Testis (tissue), 3 donors: ENCODE results near the gene NAGPA. TPM values are rescaled to one million over a fixed set of nuclear protein-coding genes. Genes with fewer than 3 reads are reported as not detected.
A peak's percentile ranks its signal among the peaks of the same experiment; 100 is the strongest.

Experiments
- DNase-seq: peaks from one replicate; pipeline ENCODE4 v3.0.0-alpha.2; 2019
- H3K27ac ChIP-seq, 2 donors: fragments of 200-600 bp; sonication (generic); one replicate each; pipeline ENCODE4 v1.5.1; 2019
- H3K27me3 ChIP-seq: fragments of 200-600 bp; sonication (generic); one replicate; pipeline ENCODE4 v1.5.1; 2019
- H3K36me3 ChIP-seq: fragments of 200-600 bp; sonication (generic); one replicate; pipeline ENCODE4 v1.5.1; 2017; ENCODE audit warnings: low read depth; ENCODE audit errors: missing control alignments
- H3K4me1 ChIP-seq: fragments of 200-600 bp; sonication (generic); one replicate; pipeline ENCODE4 v1.5.1; 2019
- H3K4me3 ChIP-seq, 2 donors: fragments of 200-600 bp; sonication (generic); one replicate each; pipeline ENCODE4 v1.5.1; 2017 to 2019
- H3K9me3 ChIP-seq: fragments of 200-600 bp; sonication (generic); one replicate; pipeline ENCODE4 v1.5.1; 2017
- CTCF ChIP-seq, 3 experiments: fragments of 450-650 bp in 2 of 3; fragments of 200-600 bp in 1 of 3; sonication (generic) in 1 of 3; IDR thresholded peaks; one replicate each; pipeline ENCODE4 v1.5.1; 2016 to 2019; ENCODE audit warnings: antibody characterized with exemption in 3 of 3, mild to moderate bottlenecking in 2 of 3, moderate library complexity in 1 of 3
- POLR2A ChIP-seq: fragments of 450-650 bp; IDR thresholded peaks from one replicate; pipeline ENCODE4 v1.6.1; 2017; ENCODE audit warnings: antibody characterized with exemption, mild to moderate bottlenecking, moderate library complexity
- WGBS, 2 donors: methylation state at CpG; one replicate each; pipeline ENCODE4 v1.1.5; 2018; 5-methylcytosine and 5-hydroxymethylcytosine counted together
- intact Hi-C: fragments of 100-400 bp; cut with DNase I; formaldehyde crosslinking; loops from one replicate; pipeline ENCODE4 v1.15.1; 2023; ENCODE audit warnings: low total_unique reads
- polyA plus RNA-seq: library from polyadenylated mRNA; stranded (reverse); fragments of 350-450 nt; fragmentation: Illumina TruSeq; extraction: RNeasy Lipid Tissue Mini Kit (QIAGEN cat#74804); gene quantifications from one replicate; pipeline ENCODE4 v1.2.3, GENCODE V29; 2014; ENCODE audit warnings: low read depth, low replicate concordance; ENCODE audit not compliant: insufficient read depth
- total RNA-seq, 2 donors: library from RNA; depleted of rRNA; stranded (reverse); fragments of >200 nt; gene quantifications; one replicate each; pipeline ENCODE4 v1.2.3, GENCODE V29; 2016

The NAGPA gene
- total and polyA plus RNA-seq, 3 donors from 2014 or later, result 11.4 to 39.0 (median 38.7) TPM

- Histone ChIP-seq H3K27ac (no peak overlapping the region), H3K9me3 (no peaks in the 10 kb centered on the region), H3K4me1 (no peaks in the 10 kb centered on the region), H3K4me3 (no peak overlapping the region), H3K36me3 (no peaks in the 10 kb centered on the region), H3K27me3 (no peaks in the 10 kb centered on the region)
- 86 to 91% methylated on average over 11 of the region's 11 CpGs for WGBS, 2 donors
- DNase-seq, result no peak
- TF ChIP-seq POLR2A (no peak), CTCF (IDR thresholded peaks at IDR 0.05) (no peak)
- intact Hi-C loops, result no loop called here
These were observed 28.3 kb upstream of the NAGPA start for GRCh38 chr16:5062051-5062450.

DNA sequence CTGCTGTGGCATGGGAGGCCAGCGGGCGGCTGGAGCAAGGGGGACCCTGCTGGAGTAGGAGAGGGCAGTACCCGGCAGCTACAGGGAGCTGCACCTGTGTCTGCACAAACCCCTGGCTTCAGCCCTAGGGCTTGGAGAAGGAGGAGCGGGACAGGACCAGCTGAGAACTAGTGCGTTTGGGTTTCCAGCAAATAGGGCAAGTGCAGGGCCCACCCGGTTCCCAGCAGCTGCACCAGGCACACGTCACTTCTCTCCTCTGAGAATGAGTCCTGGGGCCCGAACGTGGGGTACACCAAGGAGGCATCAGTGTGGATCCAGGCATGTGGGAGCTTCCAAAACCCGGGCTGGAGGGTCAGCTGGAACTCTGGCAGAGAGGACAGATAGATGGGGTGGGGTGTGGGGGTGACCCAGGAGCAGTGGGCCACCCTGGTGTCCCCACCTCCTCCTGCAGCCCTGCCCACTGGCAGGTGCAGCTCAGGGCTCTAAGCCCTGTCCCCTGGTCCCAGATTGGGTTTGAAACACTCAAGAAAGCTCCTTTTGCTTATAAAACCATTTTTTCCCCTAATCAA lies 26.4 kb upstream of the NAGPA start:
- Histone ChIP-seq H3K36me3 (no peaks in the 10 kb centered on the region), H3K4me3 (no peak overlapping the region), H3K27me3 (no peaks in the 10 kb centered on the region), H3K27ac (no peak overlapping the region), H3K9me3 (no peaks in the 10 kb centered on the region), H3K4me1 (no peaks in the 10 kb centered on the region)
- no peak for DNase-seq
- intact Hi-C loops, result no loop called here
- no peak for TF ChIP-seq CTCF (IDR thresholded peaks at IDR 0.05)
- no peak for TF ChIP-seq POLR2A
- 69 to 78% methylated on average over 9 to 10 of the region's 10 CpGs for WGBS, 2 donors

- intact Hi-C loops, result no loop called here
These were observed 25.8 kb upstream of the NAGPA start for GRCh38 chr16:5059386-5060072.

DNA sequence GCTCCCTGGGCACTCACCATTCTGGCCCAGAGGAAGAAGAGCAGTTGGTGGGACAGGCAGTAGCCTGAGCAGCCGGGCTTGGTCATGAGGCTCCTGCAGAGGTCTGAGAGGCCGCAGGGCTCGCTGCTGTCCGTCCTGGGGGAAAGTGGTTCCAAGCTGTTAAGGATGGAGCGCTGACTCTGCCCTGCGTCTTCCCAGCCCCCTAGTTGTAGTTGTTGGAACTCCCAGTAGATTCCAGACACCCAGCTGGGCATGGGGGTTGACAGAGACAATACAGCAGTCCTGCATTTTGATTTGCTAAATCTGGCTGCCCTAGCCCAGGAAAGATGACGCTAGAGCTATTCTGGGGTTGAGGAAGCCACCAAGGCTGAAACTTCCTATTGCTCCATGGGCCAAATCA lies 24.7 kb upstream of the NAGPA start:
- H3K4me3 ChIP-seq, result no peak overlapping the region
- H3K4me1 ChIP-seq, result no peaks in the 10 kb centered on the region
- no peak for DNase-seq
- WGBS, 2 donors, result 51 to 69% methylated on average over 7 of the region's 7 CpGs
- H3K36me3 ChIP-seq, result no peaks in the 10 kb centered on the region
- intact Hi-C loops, result no loop called here
- no peaks in the 10 kb centered on the region for H3K27me3 ChIP-seq
- no peaks in the 10 kb centered on the region for H3K9me3 ChIP-seq
- no peak for TF ChIP-seq POLR2A
- no peak for TF ChIP-seq CTCF (IDR thresholded peaks at IDR 0.05)
- no peak overlapping the region for H3K27ac ChIP-seq

More at GRCh38 chr16:5059386-5060072, 25.8 kb upstream of the NAGPA start:
- H3K4me3 ChIP-seq, result no peak overlapping the region
- H3K27me3 ChIP-seq, result no peaks in the 10 kb centered on the region
- no peaks in the 10 kb centered on the region for H3K36me3 ChIP-seq
- H3K27ac ChIP-seq, result no peak overlapping the region
- H3K9me3 ChIP-seq, result no peaks in the 10 kb centered on the region
- H3K4me1 ChIP-seq, result no peaks in the 10 kb centered on the region
- WGBS, 2 donors, result 79 to 80% methylated on average over 6 of the region's 6 CpGs
- DNase-seq, result no peak
- TF ChIP-seq POLR2A, result no peak
- no peak for TF ChIP-seq CTCF (IDR thresholded peaks at IDR 0.05)

DNA sequence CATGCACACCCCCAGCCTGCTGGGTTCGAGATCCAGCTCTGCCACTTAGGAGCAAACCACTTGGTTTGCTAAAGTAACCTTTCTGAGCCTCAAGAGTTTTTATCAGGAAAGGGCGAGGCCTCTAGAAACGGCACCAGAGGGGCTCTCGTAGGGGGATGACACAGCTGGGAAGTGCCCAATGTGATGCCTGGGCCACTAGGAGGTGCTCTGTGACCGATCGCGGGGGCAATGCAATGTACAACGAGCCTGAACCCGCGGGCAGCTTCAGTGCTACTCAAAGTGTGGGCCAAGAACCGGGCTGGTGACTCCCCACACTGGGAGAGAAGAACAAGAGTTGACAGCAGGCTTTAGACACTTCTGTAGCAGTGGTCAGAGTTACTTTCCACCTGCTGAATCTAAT lies 22.6 kb upstream of the NAGPA start:
- no peak for TF ChIP-seq POLR2A
- TF ChIP-seq CTCF (IDR thresholded peaks at IDR 0.05), result peak in 1 of 3 experiments; percentile 13
- WGBS, 2 donors, result 43 to 46% methylated on average over 11 of the region's 11 CpGs
- H3K4me3 ChIP-seq, result no peak overlapping the region
- intact Hi-C loops, result no loop called here
- no peaks in the 10 kb centered on the region for H3K4me1 ChIP-seq
- peak; percentile 26 for DNase-seq
- no peaks in the 10 kb centered on the region for H3K27me3 ChIP-seq
- H3K36me3 ChIP-seq, result no peaks in the 10 kb centered on the region
- H3K27ac ChIP-seq, result no peak overlapping the region
- H3K9me3 ChIP-seq, result no peaks in the 10 kb centered on the region
